ENCODE data around the gene SIGLEC15. TPM values are rescaled to one million over a fixed set of nuclear protein-coding genes. Genes with fewer than 3 reads are reported as not detected.

SIGLEC15 gene
- total and polyA plus RNA-seq, 2 donors (not counting 1 experiment from before 2014, with no cell fraction given), result 0.19 to 1.5 TPM

- H2AFZ ChIP-seq (ENCODE audit: low read length), result peak overlapping the region; percentile 60
- DNase-seq (ENCODE audit: low read depth in 2 of 2), result no peak
- H3K36me3 ChIP-seq (ENCODE audit: control insufficient read depth, insufficient read depth, low read length), result no peaks in the 10 kb centered on the region
- H3K4me3 ChIP-seq (replicated peaks in 1 of 4; ENCODE audit: control extremely low read depth in 1 of 4, insufficient read depth in 1 of 4, low read depth in 3 of 4, low read length in 4 of 4), result peak overlapping the region in 1 of 4 experiments; percentile 7
- no peak overlapping the region for H3K9ac ChIP-seq (ENCODE audit: insufficient read depth, low read length)
- H3K9me3 ChIP-seq (ENCODE audit: control insufficient read depth, insufficient read depth, low read depth, low read length), result no peaks in the 10 kb centered on the region
- no peaks in the 10 kb centered on the region for H3K79me2 ChIP-seq (ENCODE audit: control insufficient read depth, insufficient read depth, low read length)
- no peak overlapping the region for H3K27ac ChIP-seq (ENCODE audit: insufficient read depth, low read length)
- TF ChIP-seq EZH2 (IDR thresholded peaks at IDR 0.05; ENCODE audit: low read length, missing control alignments) (no peak), CTCF (conservative IDR thresholded peaks at IDR 0.05 in 1 of 2, IDR thresholded peaks at IDR 0.05 in 1 of 2; ENCODE audit: low read depth in 1 of 2, low read length in 2 of 2) (no peak)
- H3K4me2 ChIP-seq (ENCODE audit: extremely low read depth, insufficient read depth, low read length), result no peak overlapping the region
- peaks cover 10% of the 10 kb centered on the region for H3K4me1 ChIP-seq (ENCODE audit: control insufficient read depth, extremely low read depth, insufficient read depth, low read length)
- H4K20me1 ChIP-seq (ENCODE audit: control insufficient read depth, extremely low read depth, insufficient read depth, low read length), result no peaks in the 10 kb centered on the region
- H3K27me3 ChIP-seq (ENCODE audit: control insufficient read depth, insufficient read depth, low read length), result no peaks in the 10 kb centered on the region
Observed at GRCh38 chr18:45838302-45839070, 13.0 kb downstream of the SIGLEC15 start.

- Histone ChIP-seq H3K36me3 (ENCODE audit: control insufficient read depth, insufficient read depth, low read length) (no peaks in the 10 kb centered on the region), H3K27me3 (ENCODE audit: control insufficient read depth, insufficient read depth, low read length) (no peaks in the 10 kb centered on the region), H3K79me2 (ENCODE audit: control insufficient read depth, insufficient read depth, low read length) (no peaks in the 10 kb centered on the region), H4K20me1 (ENCODE audit: control insufficient read depth, extremely low read depth, insufficient read depth, low read length) (no peaks in the 10 kb centered on the region), H2AFZ (ENCODE audit: low read length) (no peak overlapping the region), H3K4me1 (ENCODE audit: control insufficient read depth, extremely low read depth, insufficient read depth, low read length) (peaks cover 10% of the 10 kb centered on the region), H3K9me3 (ENCODE audit: control insufficient read depth, insufficient read depth, low read depth, low read length) (no peaks in the 10 kb centered on the region), H3K4me2 (ENCODE audit: extremely low read depth, insufficient read depth, low read length) (no peak overlapping the region), H3K4me3 (replicated peaks in 1 of 4; ENCODE audit: control extremely low read depth in 1 of 4, insufficient read depth in 1 of 4, low read depth in 3 of 4, low read length in 4 of 4) (no peak overlapping the region), H3K27ac (ENCODE audit: insufficient read depth, low read length) (no peak overlapping the region), H3K9ac (ENCODE audit: insufficient read depth, low read length) (no peak overlapping the region)
- DNase-seq (ENCODE audit: low read depth in 2 of 2), result peak; percentile 68 to 80
- TF ChIP-seq CTCF (conservative IDR thresholded peaks at IDR 0.05 in 1 of 2, IDR thresholded peaks at IDR 0.05 in 1 of 2; ENCODE audit: low read depth in 1 of 2, low read length in 2 of 2) (peak; percentile 81 to 86), EZH2 (IDR thresholded peaks at IDR 0.05; ENCODE audit: low read length, missing control alignments) (no peak)
Observed at GRCh38 chr18:45839414-45840395, 14.2 kb downstream of the SIGLEC15 start.
